ENCODE data around the gene TRERF1.

DNA sequence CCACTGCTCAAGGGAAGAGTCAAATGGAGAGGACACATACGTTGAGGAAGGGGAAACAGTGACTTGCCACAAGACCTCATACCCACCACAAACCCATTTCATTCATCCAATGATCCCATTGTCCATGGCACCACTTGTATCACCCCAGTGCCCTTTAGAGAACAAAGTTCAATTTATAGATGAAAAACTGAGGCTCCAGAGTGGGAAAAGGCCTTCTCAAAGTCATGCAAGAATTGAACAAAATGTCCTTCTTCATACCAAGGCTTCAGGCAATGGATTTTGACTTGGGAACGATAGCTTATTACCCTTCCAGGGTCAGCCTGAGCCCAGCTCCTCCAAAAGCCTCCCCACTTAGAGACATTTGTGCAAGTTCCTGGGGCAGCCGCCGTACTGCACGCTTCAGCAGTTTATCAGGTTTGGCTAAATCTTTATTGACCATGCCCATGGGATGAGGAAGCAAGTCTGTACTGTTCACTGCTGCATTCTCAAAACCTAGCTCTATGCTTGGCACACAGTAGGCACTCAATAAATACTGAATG is 186.8 kb downstream of the TRERF1 start:
- no peak for TF ChIP-seq CTCF (IDR thresholded peaks at IDR 0.05)
- no peak for TF ChIP-seq POLR2A (IDR thresholded peaks at IDR 0.05)

All from thyroid gland (tissue), 4 donors.